SKM-1 (cell line): ENCODE measurements around the gene ORC5.
"Not testable (repeated sequence)": the region's sequence is repeated elsewhere in the genome, so short reads cannot be mapped to it uniquely, and the experiment has no call there.

ENCODE experiments used
- DNase-seq: peaks from one replicate; lab custom pipeline; 2025; ENCODE audit not compliant: unreplicated experiment; lab: John Stamatoyannopoulos, UW

Gene ORC5

GRCh38 chr7:104207731-104208420, at the start of gene ORC5:
Gene ORC5 (minus strand): TSS chr7:104208013. CDS start chr7:104207904, 109 bp downstream.
- peak; percentile 78 for DNase-seq

- no peak for DNase-seq
These were observed 47.8 kb upstream of the ORC5 start for GRCh38 chr7:104255616-104256015.

- DNase-seq: no peak
These were observed 47.4 kb upstream of the ORC5 start for GRCh38 chr7:104255194-104255593.

DNA sequence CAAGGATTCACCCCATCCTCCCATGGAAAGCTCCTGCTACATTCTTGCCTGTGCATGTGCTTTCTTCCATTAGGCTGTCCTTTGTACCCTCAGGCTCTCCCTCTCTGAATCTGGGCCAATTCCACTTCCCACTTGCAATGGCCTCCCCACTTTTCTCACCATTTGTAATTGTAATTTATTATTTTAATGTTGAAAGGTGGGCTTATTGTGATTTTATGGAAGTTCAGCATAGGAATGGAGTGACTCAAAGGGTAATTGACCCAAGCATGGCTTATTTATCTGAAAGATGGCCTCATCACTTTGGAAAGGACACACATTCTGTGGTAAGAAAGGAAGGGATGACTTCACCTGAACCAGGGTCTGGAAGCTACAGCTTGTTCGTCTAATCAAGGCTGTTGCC, 46.9 kb upstream of the ORC5 start:
- DNase-seq: no peak

GRCh38 chr7:104252409-104253134, 44.8 kb upstream of the ORC5 start:
- no peak for DNase-seq

DNA sequence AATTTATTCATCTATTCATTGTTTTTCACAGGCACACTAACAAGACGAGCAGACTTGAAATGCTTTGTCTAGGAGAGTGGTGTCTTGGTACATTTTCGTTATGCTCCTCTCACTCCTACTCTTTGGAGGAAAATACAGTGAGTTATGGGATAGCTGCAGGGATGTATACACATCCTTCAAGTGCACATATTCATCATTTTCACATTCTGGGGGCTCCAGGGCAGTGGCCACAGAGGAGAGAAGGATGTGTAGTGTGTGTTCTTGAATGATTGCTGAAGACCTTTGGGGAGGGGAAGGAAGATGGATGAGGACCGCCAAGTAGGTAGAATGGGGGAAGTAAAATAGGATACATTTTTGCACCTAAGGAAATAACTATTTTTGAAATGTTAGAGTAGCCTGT, 34.8 kb upstream of the ORC5 start:
- DNase-seq: no peak

GRCh38 chr7:104241538-104242209, 33.9 kb upstream of the ORC5 start:
- DNase-seq: no peak

- no peak for DNase-seq
These were observed 33.3 kb upstream of the ORC5 start for GRCh38 chr7:104241135-104241534.

- no peak for DNase-seq
These were observed 32.6 kb upstream of the ORC5 start for GRCh38 chr7:104240401-104240800.

DNA sequence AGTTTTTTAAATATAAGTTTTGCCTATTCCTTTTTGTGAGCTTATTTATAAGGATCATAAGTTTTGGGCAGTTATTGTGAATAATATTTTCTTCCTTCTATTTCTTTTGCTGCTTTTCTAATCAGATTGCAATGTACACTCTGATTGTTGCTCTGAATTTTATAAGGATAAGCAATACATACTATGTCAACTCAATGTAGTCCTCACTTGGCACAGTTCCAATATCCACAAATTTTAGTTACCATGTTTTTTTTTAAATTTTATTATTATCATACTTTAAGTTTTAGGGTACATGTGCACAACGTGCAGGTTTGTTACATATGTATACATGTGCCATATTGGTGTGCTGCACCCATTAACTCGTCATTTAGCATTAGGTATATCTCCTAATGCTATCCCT, 27.2 kb upstream of the ORC5 start:
- not testable (repeated sequence) for DNase-seq

DNA sequence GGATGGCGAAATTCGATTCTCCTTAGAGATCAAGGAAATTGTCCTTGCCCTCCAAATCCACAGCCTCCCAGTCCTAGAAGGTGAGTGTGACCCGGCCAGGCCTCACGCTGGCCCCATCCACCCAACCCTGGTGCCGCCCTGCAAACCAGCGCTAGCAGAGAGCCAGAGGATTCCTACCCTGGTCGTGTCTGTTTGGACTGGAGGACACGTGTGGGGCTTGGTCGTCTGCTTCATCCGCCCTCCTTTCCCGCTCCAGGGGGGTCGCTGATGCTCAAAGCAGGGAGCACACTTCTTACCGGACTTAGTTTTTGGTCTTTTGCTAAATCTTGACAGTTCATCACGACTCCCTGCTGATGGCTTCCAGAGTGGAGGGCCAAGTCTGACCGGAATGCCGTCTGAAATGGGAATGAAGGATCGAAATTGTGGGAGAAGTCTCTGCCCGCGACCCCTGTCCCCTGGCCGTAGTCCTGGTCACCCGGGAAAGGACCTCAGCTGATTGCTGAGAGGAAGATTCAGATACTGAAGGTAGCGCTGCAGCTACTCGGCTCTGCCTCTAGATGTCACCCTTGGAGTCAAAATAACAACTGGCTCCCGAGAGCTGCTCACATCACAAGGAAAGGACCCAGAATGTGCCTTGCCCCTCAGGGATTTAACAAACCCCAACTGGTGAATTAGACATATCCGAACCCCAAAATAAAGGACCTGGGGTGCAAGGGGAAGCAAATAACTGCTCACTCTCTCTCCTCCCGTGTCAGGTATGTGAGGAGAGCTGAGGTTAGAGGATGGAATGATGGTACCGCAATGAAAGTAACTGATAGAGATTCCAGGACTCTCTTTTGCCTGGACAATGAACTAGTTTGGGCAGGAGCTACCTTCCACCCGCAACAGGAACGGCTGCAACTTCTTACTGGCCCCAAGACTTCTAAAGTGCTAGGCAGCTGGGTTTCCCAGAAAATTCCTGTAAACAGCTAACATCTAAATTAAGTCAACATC, 23.5 kb upstream of the ORC5 start:
- DNase-seq: peak; percentile 39

- DNase-seq: no peak
These were observed 22.8 kb upstream of the ORC5 start for GRCh38 chr7:104230606-104231005.

- DNase-seq: no peak
These were observed 20.6 kb upstream of the ORC5 start for GRCh38 chr7:104228442-104228841.

- DNase-seq: no peak
These were observed 17.6 kb upstream of the ORC5 start for GRCh38 chr7:104225451-104225850.

GRCh38 chr7:104217620-104218019, 9.8 kb upstream of the ORC5 start:
- DNase-seq: no peak

DNA sequence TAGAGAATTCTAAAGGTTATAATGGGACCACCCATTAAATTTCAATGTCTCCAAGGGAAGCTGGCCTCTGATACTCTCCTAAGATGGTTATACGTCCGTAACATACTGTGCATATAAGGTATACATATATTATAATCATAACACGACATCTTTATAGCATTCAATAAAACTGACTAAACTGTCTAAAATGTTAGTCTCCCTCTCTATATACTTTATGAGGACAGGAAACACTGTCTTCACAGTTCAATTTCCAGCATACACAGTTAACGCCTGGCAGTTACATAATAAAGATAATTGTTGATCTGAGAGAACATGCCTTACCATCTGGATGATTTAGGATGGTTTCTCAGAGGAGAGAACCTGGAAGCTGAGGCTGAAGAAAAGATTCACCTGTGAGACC, 1.2 kb upstream of the ORC5 start:
- no peak for DNase-seq

DNA sequence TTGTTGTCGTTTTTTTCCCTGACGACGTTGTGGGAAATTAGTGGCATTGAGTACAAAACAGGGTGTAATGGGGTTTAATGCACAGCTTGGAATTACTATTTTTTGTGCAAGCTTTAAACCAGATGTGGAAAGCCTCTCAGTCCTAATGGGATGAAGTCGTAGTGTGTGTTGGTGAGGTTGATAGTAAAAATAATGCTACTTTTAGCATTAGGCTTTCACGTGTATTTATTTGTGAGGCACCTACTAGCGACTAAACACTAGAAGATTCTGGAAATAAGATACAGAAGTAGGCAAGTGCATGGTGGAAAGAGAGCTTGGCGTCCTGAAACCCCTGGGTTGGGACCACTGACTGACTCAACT, 588 bp upstream of the ORC5 start:
- DNase-seq: no peak

- no peak for DNase-seq
These were observed 474 bp downstream of the ORC5 start for GRCh38 chr7:104207348-104207730.

DNA sequence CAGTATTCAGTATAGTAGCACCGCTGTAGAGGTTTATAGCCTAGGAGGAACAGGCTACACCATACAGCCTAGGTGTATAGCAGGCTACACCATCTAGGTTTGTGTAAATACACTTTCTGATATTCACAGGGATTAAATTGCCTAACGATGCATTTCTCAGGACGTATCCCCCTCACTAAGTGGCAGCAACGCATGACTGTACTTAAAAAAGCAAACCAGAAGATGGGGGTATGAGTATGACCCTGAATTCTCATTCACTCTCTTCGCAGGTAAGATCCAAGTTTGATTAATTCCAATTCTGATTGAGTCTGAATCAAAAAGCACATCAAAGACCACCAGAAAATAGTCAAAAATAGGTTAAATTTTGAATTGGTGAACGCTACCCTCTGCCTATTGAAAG, 972 bp downstream of the ORC5 start:
- no peak for DNase-seq

- DNase-seq: no peak
These were observed 9.0 kb downstream of the ORC5 start for GRCh38 chr7:104198673-104199278.

DNA sequence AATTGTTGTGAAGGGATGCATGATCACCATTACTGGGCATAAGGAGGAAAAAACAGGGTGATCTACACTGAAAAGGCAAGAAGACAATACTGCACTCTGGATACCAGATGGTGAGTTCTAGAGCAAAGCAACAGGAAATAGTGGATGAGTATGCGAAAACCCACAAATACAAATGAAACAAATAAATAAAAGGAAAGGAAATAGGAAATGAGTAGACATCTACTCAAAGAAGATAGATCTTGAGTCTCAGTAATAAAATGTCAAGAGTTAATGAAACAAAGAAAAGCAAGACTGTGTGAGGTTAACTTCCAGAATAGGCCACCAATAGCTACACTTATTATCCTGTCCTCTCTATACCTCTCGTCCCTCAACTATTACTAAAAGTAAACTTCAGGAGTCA, 11.7 kb downstream of the ORC5 start:
- DNase-seq: no peak
